ENCODE data around the gene PCMTD2.

DNA sequence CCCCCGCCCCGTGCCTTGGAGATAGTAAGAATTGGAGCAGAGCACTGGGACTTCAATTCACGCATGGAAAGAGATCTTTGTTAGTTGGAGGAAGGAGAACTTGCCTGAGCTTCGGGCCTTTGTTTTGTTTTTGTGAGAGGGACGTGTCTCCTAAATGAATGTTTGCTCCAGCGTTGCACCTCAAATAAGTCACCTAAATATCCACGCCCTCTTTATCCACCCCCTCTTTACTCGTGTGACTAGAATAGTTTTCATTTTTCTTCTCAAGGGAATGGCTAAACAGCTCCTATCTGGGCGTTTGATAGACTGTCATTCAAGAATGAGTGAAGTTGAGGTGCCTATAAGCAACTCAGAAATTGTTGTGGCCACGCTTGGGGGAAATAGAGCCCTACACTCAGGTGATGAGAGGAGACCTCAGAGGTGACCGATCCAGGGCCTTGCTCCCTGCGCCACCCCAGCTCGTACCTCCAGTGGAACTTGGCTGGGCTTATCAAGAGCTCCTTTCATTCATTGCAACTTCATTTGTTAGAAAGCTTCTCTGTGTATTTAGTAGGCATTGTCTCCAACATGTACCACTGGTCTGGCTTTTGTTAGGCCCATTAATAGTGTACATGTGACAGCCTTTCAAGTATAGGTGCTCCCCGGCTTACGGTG is 861 bp downstream of the PCMTD2 start:
- TF ChIP-seq, protein P1, sequence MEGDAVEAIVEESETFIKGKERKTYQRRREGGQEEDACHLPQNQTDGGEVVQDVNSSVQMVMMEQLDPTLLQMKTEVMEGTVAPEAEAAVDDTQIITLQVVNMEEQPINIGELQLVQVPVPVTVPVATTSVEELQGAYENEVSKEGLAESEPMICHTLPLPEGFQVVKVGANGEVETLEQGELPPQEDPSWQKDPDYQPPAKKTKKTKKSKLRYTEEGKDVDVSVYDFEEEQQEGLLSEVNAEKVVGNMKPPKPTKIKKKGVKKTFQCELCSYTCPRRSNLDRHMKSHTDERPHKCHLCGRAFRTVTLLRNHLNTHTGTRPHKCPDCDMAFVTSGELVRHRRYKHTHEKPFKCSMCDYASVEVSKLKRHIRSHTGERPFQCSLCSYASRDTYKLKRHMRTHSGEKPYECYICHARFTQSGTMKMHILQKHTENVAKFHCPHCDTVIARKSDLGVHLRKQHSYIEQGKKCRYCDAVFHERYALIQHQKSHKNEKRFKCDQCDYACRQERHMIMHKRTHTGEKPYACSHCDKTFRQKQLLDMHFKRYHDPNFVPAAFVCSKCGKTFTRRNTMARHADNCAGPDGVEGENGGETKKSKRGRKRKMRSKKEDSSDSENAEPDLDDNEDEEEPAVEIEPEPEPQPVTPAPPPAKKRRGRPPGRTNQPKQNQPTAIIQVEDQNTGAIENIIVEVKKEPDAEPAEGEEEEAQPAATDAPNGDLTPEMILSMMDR (conservative IDR thresholded peaks at IDR 0.05; ENCODE audit: low read depth, low read length) = no peak
- no peak for TF ChIP-seq EZH2 (IDR thresholded peaks at IDR 0.05; ENCODE audit: low read length, unreplicated experiment)
